Lower leg skin (tissue), 3 donors: ENCODE results near the gene BAIAP2L2.

ENCODE experiments used
- CTCF ChIP-seq, 3 donors: fragments of 450-650 bp; IDR thresholded peaks; one replicate each; pipeline ENCODE4 v1.5.1; 2016; ENCODE audit warnings: antibody characterized with exemption in 3 of 3, mild to moderate bottlenecking in 3 of 3, moderate library complexity in 2 of 3
- POLR2A ChIP-seq, 2 donors: fragments of 450-650 bp; IDR thresholded peaks; one replicate each; pipeline ENCODE4 v1.6.1; 2016 to 2017; ENCODE audit warnings: antibody characterized with exemption in 2 of 2, mild to moderate bottlenecking in 1 of 2, moderate library complexity in 1 of 2

GRCh38 chr22:38124236-38124974 is 13.9 kb upstream of the BAIAP2L2 start:
- TF ChIP-seq CTCF (IDR thresholded peaks at IDR 0.05) (no peak), POLR2A (IDR thresholded peaks at IDR 0.05) (no peak)
